Measurements from ENCODE around the gene ZBED4. TPM values are rescaled to one million over a fixed set of nuclear protein-coding genes. Genes with fewer than 3 reads are reported as not detected.

The ZBED4 gene
- total RNA-seq = 10 to 100 TPM; 17.3 to 17.4 TPM

GRCh38 chr22:49852898-49853894 lies at the start of gene ZBED4:
TSS of gene ZBED4 (plus strand) at chr22:49853844. CDS start at chr22:49883663, 29,819 bp downstream.
- ATAC-seq = peak; percentile 88

GRCh38 chr22:49807129-49807528 lies 46.5 kb upstream of the ZBED4 start:
- ATAC-seq (no peak), DNase-seq (no peak)
- Mint-ChIP-seq H3K27ac (no peak overlapping the region), H3K4me1 (peaks cover 64% of the 10 kb centered on the region), H3K27me3 (no peaks in the 10 kb centered on the region), H3K9me3 (ENCODE audit: low read depth) (no peaks in the 10 kb centered on the region), H3K36me3 (ENCODE audit: low read depth) (peaks cover 43% of the 10 kb centered on the region), H3K4me3 (no peak overlapping the region)
- intact Hi-C loops (cut with DNase I, micrococcal nuclease) = no loop called here
- POLR2A ChIA-PET = interaction anchor here (0.7 kb wide), 1 partner anchor 91 kb away, joined by 6 read pairs; no protein-coding TSS in a partner anchor
- CTCF ChIA-PET = interaction anchor here (1.1 kb wide), 1 partner anchor 39 kb away, joined by 3 read pairs; no protein-coding TSS in a partner anchor

More at GRCh38 chr22:49852898-49853894, at the start of gene ZBED4:
- ChIA-PET CTCF (no interaction called here), POLR2A (interaction anchor here (0.6 to 0.9 kb wide), 2 partner anchors 14 to 119 kb away, joined by 3 to 4 read pairs; no protein-coding TSS in a partner anchor)
- peaks cover 8% of the 10 kb centered on the region for H3K27me3 Mint-ChIP-seq
- peak within 1 kb of the TSS; percentile 96 for H3K4me3 Mint-ChIP-seq
- H3K4me1 Mint-ChIP-seq = peaks cover 36% of the 10 kb centered on the region
- peaks cover 2% of the 10 kb centered on the region for H3K36me3 Mint-ChIP-seq (ENCODE audit: low read depth)
- intact Hi-C loops (cut with DNase I, micrococcal nuclease) = loop anchor here (1.0 to 5.0 kb wide), 12 partner anchors 14 to 768 kb away; partner anchors contain the start of genes ALG12 (in 2 of the 2), CRELD2 (in 2 of the 2), NCAPH2 (in 1 of the 2) and PIM3 (in 1 of the 2)
- peak within 1 kb of the TSS; percentile 87 for H3K27ac Mint-ChIP-seq
- peak; percentile 99 for DNase-seq
- no peaks in the 10 kb centered on the region for H3K9me3 Mint-ChIP-seq (ENCODE audit: low read depth)

- peak; percentile 62 for DNase-seq
- Mint-ChIP-seq H3K9me3 (ENCODE audit: low read depth) (no peaks in the 10 kb centered on the region), H3K4me1 (peaks cover 72% of the 10 kb centered on the region), H3K27me3 (no peaks in the 10 kb centered on the region), H3K36me3 (ENCODE audit: low read depth) (peaks cover 40% of the 10 kb centered on the region), H3K27ac (peak overlapping the region; percentile 77), H3K4me3 (peak overlapping the region; percentile 33)
- CTCF ChIA-PET = no interaction called here
- intact Hi-C loops (cut with DNase I, micrococcal nuclease) = no loop called here
- ATAC-seq = peak; percentile 77
- POLR2A ChIA-PET = interaction anchor here (0.7 kb wide), 1 partner anchor 90 kb away, joined by 6 read pairs; no protein-coding TSS in a partner anchor
These were observed 45.6 kb upstream of the ZBED4 start for GRCh38 chr22:49807780-49808708.

- no peaks in the 10 kb centered on the region for H3K27me3 Mint-ChIP-seq
- H3K27ac Mint-ChIP-seq = peak overlapping the region; percentile 72
- CTCF ChIA-PET = interaction anchor here (0.6 kb wide), 1 partner anchor 30 kb away, joined by 3 read pairs; no protein-coding TSS in a partner anchor
- no peaks in the 10 kb centered on the region for H3K9me3 Mint-ChIP-seq (ENCODE audit: low read depth)
- H3K4me3 Mint-ChIP-seq = no peak overlapping the region
- POLR2A ChIA-PET = no interaction called here
- peaks cover 77% of the 10 kb centered on the region for H3K4me1 Mint-ChIP-seq
- intact Hi-C loops (cut with DNase I, micrococcal nuclease) = no loop called here
- ATAC-seq (no peak), DNase-seq (no peak)
- H3K36me3 Mint-ChIP-seq (ENCODE audit: low read depth) = peaks cover 44% of the 10 kb centered on the region
These were observed 43.2 kb upstream of the ZBED4 start for GRCh38 chr22:49810363-49811019.

GRCh38 chr22:49811020-49811791 lies 42.4 kb upstream of the ZBED4 start:
- intact Hi-C loops (cut with DNase I, micrococcal nuclease) = no loop called here
- no peak overlapping the region for H3K4me3 Mint-ChIP-seq
- ChIA-PET POLR2A (no interaction called here), CTCF (interaction anchor here (0.6 kb wide), 1 partner anchor 31 kb away, joined by 3 read pairs; no protein-coding TSS in a partner anchor)
- H3K4me1 Mint-ChIP-seq = peaks cover 80% of the 10 kb centered on the region
- H3K27me3 Mint-ChIP-seq = no peaks in the 10 kb centered on the region
- no peak for ATAC-seq
- H3K9me3 Mint-ChIP-seq (ENCODE audit: low read depth) = no peaks in the 10 kb centered on the region
- DNase-seq = no peak
- H3K36me3 Mint-ChIP-seq (ENCODE audit: low read depth) = peaks cover 47% of the 10 kb centered on the region
- peak overlapping the region; percentile 72 for H3K27ac Mint-ChIP-seq

GRCh38 chr22:49812838-49813237 lies 40.8 kb upstream of the ZBED4 start:
- intact Hi-C loops (cut with DNase I, micrococcal nuclease) = no loop called here
- ChIA-PET POLR2A (no interaction called here), CTCF (interaction anchor here (1.3 kb wide), 1 partner anchor 26 kb away, joined by 3 read pairs; no protein-coding TSS in a partner anchor)
- peaks cover 46% of the 10 kb centered on the region for H3K36me3 Mint-ChIP-seq (ENCODE audit: low read depth)
- H3K27ac Mint-ChIP-seq = no peak overlapping the region
- H3K4me1 Mint-ChIP-seq = peaks cover 82% of the 10 kb centered on the region
- DNase-seq (no peak), ATAC-seq (no peak)
- H3K9me3 Mint-ChIP-seq (ENCODE audit: low read depth) = no peaks in the 10 kb centered on the region
- H3K4me3 Mint-ChIP-seq = no peak overlapping the region
- no peaks in the 10 kb centered on the region for H3K27me3 Mint-ChIP-seq

GRCh38 chr22:49814164-49814686 lies 39.4 kb upstream of the ZBED4 start:
- Mint-ChIP-seq H3K4me1 (peaks cover 72% of the 10 kb centered on the region), H3K9me3 (ENCODE audit: low read depth) (no peaks in the 10 kb centered on the region), H3K4me3 (no peak overlapping the region), H3K27ac (no peak overlapping the region), H3K27me3 (no peaks in the 10 kb centered on the region), H3K36me3 (ENCODE audit: low read depth) (peaks cover 52% of the 10 kb centered on the region)
- CTCF ChIA-PET = interaction anchor here (0.5 to 0.7 kb wide), 2 partner anchors 10 to 181 kb away, joined by 3 read pairs; no protein-coding TSS in a partner anchor
- intact Hi-C loops (cut with DNase I, micrococcal nuclease) = no loop called here
- POLR2A ChIA-PET = no interaction called here
- DNase-seq = no peak
- no peak for ATAC-seq

GRCh38 chr22:49814856-49815255 lies 38.8 kb upstream of the ZBED4 start:
- POLR2A ChIA-PET = no interaction called here

GRCh38 chr22:49815641-49816091 lies 38.0 kb upstream of the ZBED4 start:
- H3K9me3 Mint-ChIP-seq (ENCODE audit: low read depth) = no peaks in the 10 kb centered on the region
- no peak overlapping the region for H3K4me3 Mint-ChIP-seq
- ChIA-PET CTCF (no interaction called here), POLR2A (interaction anchor here (0.6 kb wide), 1 partner anchor 23 kb away, joined by 5 read pairs; no protein-coding TSS in a partner anchor)
- peaks cover 58% of the 10 kb centered on the region for H3K36me3 Mint-ChIP-seq (ENCODE audit: low read depth)
- no peak overlapping the region for H3K27ac Mint-ChIP-seq
- no peaks in the 10 kb centered on the region for H3K27me3 Mint-ChIP-seq
- peak; percentile 53 for DNase-seq
- intact Hi-C loops (cut with DNase I, micrococcal nuclease) = no loop called here
- ATAC-seq = peak; percentile 86
- H3K4me1 Mint-ChIP-seq = peaks cover 68% of the 10 kb centered on the region

More at GRCh38 chr22:49814856-49815255, 38.8 kb upstream of the ZBED4 start:
- DNase-seq = no peak
- Mint-ChIP-seq H3K4me3 (no peak overlapping the region), H3K27me3 (no peaks in the 10 kb centered on the region), H3K4me1 (peaks cover 68% of the 10 kb centered on the region), H3K9me3 (ENCODE audit: low read depth) (no peaks in the 10 kb centered on the region), H3K36me3 (ENCODE audit: low read depth) (peaks cover 54% of the 10 kb centered on the region), H3K27ac (no peak overlapping the region)
- CTCF ChIA-PET = interaction anchor here (0.5 to 0.7 kb wide), 2 partner anchors 11 to 182 kb away, joined by 3 read pairs; no protein-coding TSS in a partner anchor
- ATAC-seq = no peak
- intact Hi-C loops (cut with DNase I, micrococcal nuclease) = no loop called here
